Endothelial cell (in vitro differentiated cells): Measurements from ENCODE around the gene TMEM39B. TPM values are rescaled to one million over a fixed set of nuclear protein-coding genes. Genes with fewer than 3 reads are reported as not detected.
A peak's percentile ranks its signal among the peaks of the same experiment; 100 is the strongest.
"Not testable (repeated sequence)": the region's sequence is repeated elsewhere in the genome, so short reads cannot be mapped to it uniquely, and the experiment has no call there.

Experiments used
- DNase-seq: peaks from one replicate; pipeline ENCODE4 v3.0.0; 2021; ENCODE audit warnings: low spot score
- H3K27ac Mint-ChIP-seq: one replicate; pipeline ENCODE4 v1.8.0; 2021; ENCODE audit warnings: mixed read lengths, inconsistent platforms; ENCODE audit not compliant: unreplicated experiment
- H3K27me3 Mint-ChIP-seq: one replicate; pipeline ENCODE4 v1.8.0; 2021; ENCODE audit warnings: mild to moderate bottlenecking, moderate library complexity, mixed read lengths, inconsistent platforms; ENCODE audit not compliant: unreplicated experiment
- H3K36me3 Mint-ChIP-seq: one replicate; pipeline ENCODE4 v1.8.0; 2021; ENCODE audit warnings: mild to moderate bottlenecking, low read depth, mixed read lengths, inconsistent platforms; ENCODE audit not compliant: unreplicated experiment
- H3K4me1 Mint-ChIP-seq: one replicate; pipeline ENCODE4 v1.8.0; 2021; ENCODE audit warnings: mild to moderate bottlenecking, mixed read lengths, inconsistent platforms; ENCODE audit not compliant: unreplicated experiment
- H3K4me3 Mint-ChIP-seq: one replicate; pipeline ENCODE4 v1.8.0; 2021; ENCODE audit warnings: mild to moderate bottlenecking, mixed read lengths, inconsistent platforms; ENCODE audit not compliant: unreplicated experiment
- H3K9me3 Mint-ChIP-seq: one replicate; pipeline ENCODE4 v1.8.0; 2021; ENCODE audit warnings: mixed read lengths, inconsistent platforms; ENCODE audit not compliant: unreplicated experiment
- total RNA-seq: library from RNA; stranded (reverse); fragmentation: NEBNext Ultra II Directional; extraction: Animal tissue kit (Norgen Biotek cat#: 25700); gene quantifications from one replicate; pipeline ENCODE4 v1.2.1, GENCODE V29; 2021; ENCODE audit not compliant: unreplicated experiment
- TF ChIP-seq, protein P1 (sequence below): fragments of 200-600 bp; sonication (generic); IDR thresholded peaks from one replicate; pipeline ENCODE4 v1.5.0; 2021; ENCODE audit warnings: antibody characterized with exemption; ENCODE audit not compliant: unreplicated experiment

TMEM39B gene
- total RNA-seq, 1 donor from 2014 or later = 26.9 TPM

DNA sequence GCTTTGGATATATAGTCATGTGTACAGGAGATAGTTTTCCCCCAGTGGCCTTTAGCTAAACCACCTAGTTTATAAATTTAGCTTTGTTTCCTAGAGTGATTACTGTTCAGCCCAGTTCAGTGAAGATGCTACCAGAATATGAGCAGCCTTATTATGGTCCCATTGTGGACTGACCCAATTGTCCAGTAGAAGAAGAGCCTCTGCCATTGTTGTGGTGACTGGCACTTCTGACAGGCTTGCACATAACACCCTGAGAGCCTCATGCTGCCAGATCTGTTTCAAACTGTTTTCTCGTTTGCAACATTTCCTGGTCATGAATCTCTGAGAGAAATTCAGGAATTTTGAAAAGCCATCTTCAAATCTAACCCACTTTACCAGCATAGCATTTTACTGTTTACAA is 55.7 kb downstream of the TMEM39B start:
- peaks cover 2% of the 10 kb centered on the region for H3K27me3 Mint-ChIP-seq
- H3K4me3 Mint-ChIP-seq = no peak overlapping the region
- DNase-seq = no peak
- H3K36me3 Mint-ChIP-seq = no peaks in the 10 kb centered on the region
- H3K9me3 Mint-ChIP-seq = no peaks in the 10 kb centered on the region
- peak overlapping the region; percentile 41 for H3K27ac Mint-ChIP-seq
- TF ChIP-seq, protein P1, sequence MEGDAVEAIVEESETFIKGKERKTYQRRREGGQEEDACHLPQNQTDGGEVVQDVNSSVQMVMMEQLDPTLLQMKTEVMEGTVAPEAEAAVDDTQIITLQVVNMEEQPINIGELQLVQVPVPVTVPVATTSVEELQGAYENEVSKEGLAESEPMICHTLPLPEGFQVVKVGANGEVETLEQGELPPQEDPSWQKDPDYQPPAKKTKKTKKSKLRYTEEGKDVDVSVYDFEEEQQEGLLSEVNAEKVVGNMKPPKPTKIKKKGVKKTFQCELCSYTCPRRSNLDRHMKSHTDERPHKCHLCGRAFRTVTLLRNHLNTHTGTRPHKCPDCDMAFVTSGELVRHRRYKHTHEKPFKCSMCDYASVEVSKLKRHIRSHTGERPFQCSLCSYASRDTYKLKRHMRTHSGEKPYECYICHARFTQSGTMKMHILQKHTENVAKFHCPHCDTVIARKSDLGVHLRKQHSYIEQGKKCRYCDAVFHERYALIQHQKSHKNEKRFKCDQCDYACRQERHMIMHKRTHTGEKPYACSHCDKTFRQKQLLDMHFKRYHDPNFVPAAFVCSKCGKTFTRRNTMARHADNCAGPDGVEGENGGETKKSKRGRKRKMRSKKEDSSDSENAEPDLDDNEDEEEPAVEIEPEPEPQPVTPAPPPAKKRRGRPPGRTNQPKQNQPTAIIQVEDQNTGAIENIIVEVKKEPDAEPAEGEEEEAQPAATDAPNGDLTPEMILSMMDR = no peak
- peaks cover 35% of the 10 kb centered on the region for H3K4me1 Mint-ChIP-seq

GRCh38 chr1:32128964-32129363 is 56.2 kb downstream of the TMEM39B start:
- no peaks in the 10 kb centered on the region for H3K36me3 Mint-ChIP-seq
- TF ChIP-seq, protein P1 = no peak
- peaks cover 2% of the 10 kb centered on the region for H3K27me3 Mint-ChIP-seq
- peaks cover 35% of the 10 kb centered on the region for H3K4me1 Mint-ChIP-seq
- DNase-seq = no peak
- H3K4me3 Mint-ChIP-seq = no peak overlapping the region
- no peak overlapping the region for H3K27ac Mint-ChIP-seq
- H3K9me3 Mint-ChIP-seq = no peaks in the 10 kb centered on the region

DNA sequence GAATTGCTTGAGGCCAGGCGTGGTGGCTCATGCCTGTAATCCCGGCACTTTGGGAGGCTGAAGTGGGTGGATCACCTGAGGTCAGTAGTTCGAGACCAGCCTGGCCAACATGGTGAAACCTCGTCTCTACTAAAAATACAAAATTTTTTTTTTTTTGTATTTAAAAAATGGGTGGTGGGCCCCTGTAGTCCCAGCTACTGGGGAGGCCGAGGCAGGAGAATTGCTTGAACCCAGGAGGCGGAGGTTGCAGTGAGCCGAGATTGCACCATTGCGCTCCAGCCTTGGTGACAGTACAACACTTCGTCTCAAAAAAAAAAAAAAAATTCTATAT is 61.2 kb downstream of the TMEM39B start:
- H3K4me3 Mint-ChIP-seq, H3K36me3 Mint-ChIP-seq, DNase-seq, H3K9me3 Mint-ChIP-seq, H3K27ac Mint-ChIP-seq, H3K27me3 Mint-ChIP-seq: not testable (repeated sequence)
- peaks cover 18% of the 10 kb centered on the region for H3K4me1 Mint-ChIP-seq

- Mint-ChIP-seq H3K27ac (no peak overlapping the region), H3K9me3 (no peaks in the 10 kb centered on the region), H3K4me1 (peaks cover 15% of the 10 kb centered on the region), H3K4me3 (no peak overlapping the region), H3K27me3 (peaks cover 2% of the 10 kb centered on the region), H3K36me3 (no peaks in the 10 kb centered on the region)
- TF ChIP-seq, protein P1 = no peak
- no peak for DNase-seq
Observed at GRCh38 chr1:32137111-32137510, 64.4 kb downstream of the TMEM39B start.

GRCh38 chr1:32138965-32139364 is 66.2 kb downstream of the TMEM39B start:
- Mint-ChIP-seq H3K36me3 (no peaks in the 10 kb centered on the region), H3K27me3 (no peaks in the 10 kb centered on the region), H3K27ac (peak overlapping the region; percentile 39), H3K4me3 (no peak overlapping the region), H3K9me3 (no peaks in the 10 kb centered on the region), H3K4me1 (peaks cover 15% of the 10 kb centered on the region)
- no peak for DNase-seq
- TF ChIP-seq, protein P1 = no peak
